ENCODE data around the gene NGFR.

- TF ChIP-seq, protein P1, sequence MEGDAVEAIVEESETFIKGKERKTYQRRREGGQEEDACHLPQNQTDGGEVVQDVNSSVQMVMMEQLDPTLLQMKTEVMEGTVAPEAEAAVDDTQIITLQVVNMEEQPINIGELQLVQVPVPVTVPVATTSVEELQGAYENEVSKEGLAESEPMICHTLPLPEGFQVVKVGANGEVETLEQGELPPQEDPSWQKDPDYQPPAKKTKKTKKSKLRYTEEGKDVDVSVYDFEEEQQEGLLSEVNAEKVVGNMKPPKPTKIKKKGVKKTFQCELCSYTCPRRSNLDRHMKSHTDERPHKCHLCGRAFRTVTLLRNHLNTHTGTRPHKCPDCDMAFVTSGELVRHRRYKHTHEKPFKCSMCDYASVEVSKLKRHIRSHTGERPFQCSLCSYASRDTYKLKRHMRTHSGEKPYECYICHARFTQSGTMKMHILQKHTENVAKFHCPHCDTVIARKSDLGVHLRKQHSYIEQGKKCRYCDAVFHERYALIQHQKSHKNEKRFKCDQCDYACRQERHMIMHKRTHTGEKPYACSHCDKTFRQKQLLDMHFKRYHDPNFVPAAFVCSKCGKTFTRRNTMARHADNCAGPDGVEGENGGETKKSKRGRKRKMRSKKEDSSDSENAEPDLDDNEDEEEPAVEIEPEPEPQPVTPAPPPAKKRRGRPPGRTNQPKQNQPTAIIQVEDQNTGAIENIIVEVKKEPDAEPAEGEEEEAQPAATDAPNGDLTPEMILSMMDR (conservative IDR thresholded peaks at IDR 0.05; ENCODE audit: low read depth, low read length): no peak
- no peak for TF ChIP-seq EZH2 (IDR thresholded peaks at IDR 0.05; ENCODE audit: borderline replicate concordance, low read depth, low read length, poor library complexity, severe bottlenecking)
Measured at GRCh38 chr17:49530118-49530517, 35.0 kb downstream of the NGFR start.
